Thymus (tissue), 11 donors: ENCODE measurements around the gene MYO1D. TPM values are rescaled to one million over a fixed set of nuclear protein-coding genes. Genes with fewer than 3 reads are reported as not detected.
"Not testable (repeated sequence)": the region's sequence is repeated elsewhere in the genome, so short reads cannot be mapped to it uniquely, and the experiment has no call there.

Source experiments
- DNase-seq, 9 donors: peaks; one replicate each; pipeline ENCODE4 v3.0.0-alpha.2; 2013; ENCODE audit warnings: low spot score in 9 of 9, low read depth in 6 of 9, missing footprints in 1 of 9
- H3K27ac ChIP-seq, 2 donors: one replicate each; pipeline ENCODE4 v1.5.1; 2013; ENCODE audit warnings: control low read depth in 1 of 2, low read depth in 1 of 2, low read length in 1 of 2, mild to moderate bottlenecking in 1 of 2, moderate library complexity in 1 of 2
- H3K27me3 ChIP-seq, 2 donors: one replicate each; pipeline ENCODE4 v1.5.1; 2013; ENCODE audit warnings: low read length in 1 of 2; ENCODE audit not compliant: control insufficient read depth in 2 of 2, insufficient read depth in 1 of 2
- H3K36me3 ChIP-seq, 2 donors: one replicate each; pipeline ENCODE4 v1.5.1; 2013; ENCODE audit warnings: low read length in 1 of 2, mild to moderate bottlenecking in 1 of 2, moderate library complexity in 1 of 2; ENCODE audit not compliant: control insufficient read depth in 2 of 2, insufficient read depth in 2 of 2
- H3K4me1 ChIP-seq, 2 donors: one replicate each; pipeline ENCODE4 v1.5.1; 2013; ENCODE audit warnings: low read length in 2 of 2; ENCODE audit not compliant: control insufficient read depth in 2 of 2, insufficient read depth in 2 of 2
- H3K4me3 ChIP-seq, 2 donors: one replicate each; pipeline ENCODE4 v1.5.1; 2013; ENCODE audit warnings: low read length in 2 of 2, control low read depth in 1 of 2, mild to moderate bottlenecking in 1 of 2
- H3K9me3 ChIP-seq, 2 donors: one replicate each; pipeline ENCODE4 v1.5.1; 2013; ENCODE audit warnings: low read length in 1 of 2, mild to moderate bottlenecking in 1 of 2; ENCODE audit not compliant: control insufficient read depth in 2 of 2, insufficient read depth in 1 of 2
- WGBS: extraction: QIAGEN DNeasy Blood & Tissue Kit; methylation state at CpG from one replicate; pipeline ENCODE4 v1.1.7; 2013; 5-methylcytosine and 5-hydroxymethylcytosine counted together
- polyA plus RNA-seq: library from polyadenylated mRNA; stranded (reverse); fragments of 200-250 nt; gene quantifications from one replicate; pipeline ENCODE4 v1.2.3, GENCODE V29; 2013
- total RNA-seq: library from RNA; stranded (reverse); fragments of 120-200 nt; gene quantifications from one replicate; pipeline ENCODE4 v1.2.4, GENCODE V29; 2013
- donor health status: healthy.

MYO1D gene
- total and polyA plus RNA-seq, 2 donors, result 5.7 to 12.4 TPM

GRCh38 chr17:32903774-32904673 is 27.1 kb upstream of the MYO1D start:
- no peak overlapping the region for H3K27ac ChIP-seq
- no peak overlapping the region for H3K4me3 ChIP-seq
- WGBS, result 90% methylated on average over 5 of the region's 5 CpGs
- no peaks in the 10 kb centered on the region for H3K27me3 ChIP-seq
- no peaks in the 10 kb centered on the region for H3K4me1 ChIP-seq
- no peak for DNase-seq
- no peaks in the 10 kb centered on the region for H3K36me3 ChIP-seq
- H3K9me3 ChIP-seq, result no peaks in the 10 kb centered on the region

GRCh38 chr17:32901743-32902142 is 24.8 kb upstream of the MYO1D start:
- no peaks in the 10 kb centered on the region for H3K27me3 ChIP-seq
- no peaks in the 10 kb centered on the region for H3K9me3 ChIP-seq
- H3K4me1 ChIP-seq, result no peaks in the 10 kb centered on the region
- H3K27ac ChIP-seq, result no peak overlapping the region
- 99% methylated on average over 4 of the region's 4 CpGs for WGBS
- H3K36me3 ChIP-seq, result no peaks in the 10 kb centered on the region
- H3K4me3 ChIP-seq, result no peak overlapping the region
- DNase-seq, result no peak

GRCh38 chr17:32899236-32900013 is 22.5 kb upstream of the MYO1D start:
- Histone ChIP-seq H3K4me3 (no peak overlapping the region), H3K4me1 (no peaks in the 10 kb centered on the region), H3K9me3 (no peaks in the 10 kb centered on the region), H3K36me3 (no peaks in the 10 kb centered on the region), H3K27me3 (no peaks in the 10 kb centered on the region), H3K27ac (no peak overlapping the region)
- DNase-seq, result no peak
- WGBS, result 93% methylated on average over 2 of the region's 2 CpGs

- no peak for DNase-seq
- Histone ChIP-seq H3K27me3 (no peaks in the 10 kb centered on the region), H3K4me1 (no peaks in the 10 kb centered on the region), H3K4me3 (no peak overlapping the region), H3K9me3 (no peaks in the 10 kb centered on the region), H3K27ac (no peak overlapping the region), H3K36me3 (no peaks in the 10 kb centered on the region)
- WGBS, result 59% methylated on average over 2 of the region's 2 CpGs
These were observed 19.8 kb upstream of the MYO1D start for GRCh38 chr17:32896647-32897258.

GRCh38 chr17:32894245-32894644 is 17.3 kb upstream of the MYO1D start:
- WGBS, result 86% methylated on average over 4 of the region's 4 CpGs
- no peak overlapping the region for H3K4me3 ChIP-seq
- H3K27me3 ChIP-seq, result no peaks in the 10 kb centered on the region
- H3K4me1 ChIP-seq, result no peaks in the 10 kb centered on the region
- no peak for DNase-seq
- no peaks in the 10 kb centered on the region for H3K9me3 ChIP-seq
- no peak overlapping the region for H3K27ac ChIP-seq
- H3K36me3 ChIP-seq, result no peaks in the 10 kb centered on the region

GRCh38 chr17:32887410-32887809 is 10.5 kb upstream of the MYO1D start:
- H3K27ac ChIP-seq, H3K4me1 ChIP-seq, DNase-seq, H3K36me3 ChIP-seq, H3K9me3 ChIP-seq, H3K27me3 ChIP-seq, H3K4me3 ChIP-seq: not testable (repeated sequence)
- 72% methylated on average over 4 of the region's 14 CpGs for WGBS

GRCh38 chr17:32886951-32887350 is 10.0 kb upstream of the MYO1D start:
- not testable (repeated sequence) for H3K4me1 ChIP-seq, H3K4me3 ChIP-seq, H3K27me3 ChIP-seq, H3K36me3 ChIP-seq, H3K27ac ChIP-seq, DNase-seq, H3K9me3 ChIP-seq
- WGBS, result 98% methylated on average over 8 of the region's 16 CpGs

- no peak overlapping the region for H3K4me3 ChIP-seq
- no peak overlapping the region for H3K27ac ChIP-seq
- no peaks in the 10 kb centered on the region for H3K9me3 ChIP-seq
- no peaks in the 10 kb centered on the region for H3K4me1 ChIP-seq
- peaks cover 6 to 9% of the 10 kb centered on the region in 2 donors for H3K27me3 ChIP-seq
- H3K36me3 ChIP-seq, result no peaks in the 10 kb centered on the region
- 93% methylated on average over 4 of the region's 4 CpGs for WGBS
- no peak for DNase-seq
These were observed 5.8 kb upstream of the MYO1D start for GRCh38 chr17:32882734-32883133.

GRCh38 chr17:32882029-32882428 is 5.1 kb upstream of the MYO1D start:
- DNase-seq, result no peak
- no peaks in the 10 kb centered on the region for H3K36me3 ChIP-seq
- H3K9me3 ChIP-seq, result no peaks in the 10 kb centered on the region
- H3K27ac ChIP-seq, result no peak overlapping the region
- peaks cover 4 to 5% of the 10 kb centered on the region in 2 donors for H3K4me1 ChIP-seq
- H3K27me3 ChIP-seq, result peaks cover 9 to 11% of the 10 kb centered on the region in 2 donors
- no peak overlapping the region for H3K4me3 ChIP-seq
- WGBS, result 88% methylated on average over 6 of the region's 6 CpGs
